RWPE1 (cell line): Measurements from ENCODE around the gene APBB2.
"Not testable (repeated sequence)": the region's sequence is repeated elsewhere in the genome, so short reads cannot be mapped to it uniquely, and the experiment has no call there.

Experiments
- CTCF ChIA-PET: fragments of 350-600 bp; sonication (Branson Sonifier 250); formaldehyde crosslinking; extraction: SDS; loops from one replicate; lab custom pipeline; 2021; lab: Yijun Ruan, JAX
- POLR2A ChIA-PET: fragments of 400-600 bp; formaldehyde crosslinking; extraction: SDS; loops from one replicate; lab custom pipeline; 2020; ENCODE audit warnings: antibody characterized with exemption; ENCODE audit not compliant: low non-redundant PET; lab: Yijun Ruan, JAX
- DNase-seq: peaks from one replicate; pipeline ENCODE4 v3.0.0; 2012; ENCODE audit warnings: low spot score
- H3K27ac ChIP-seq: fragments of 450-650 bp; 2 replicates; pipeline ENCODE4 v1.5.1; 2017
- TF ChIP-seq, protein P1 (sequence below): fragments of 450-650 bp; conservative IDR thresholded peaks from 2 replicates; pipeline ENCODE4 v1.5.1; 2017; ENCODE audit warnings: low read depth, mild to moderate bottlenecking

APBB2 gene

GRCh38 chr4:40828661-40829060 is 385.7 kb downstream of the APBB2 start:
- H3K27ac ChIP-seq: no peak overlapping the region
- TF ChIP-seq, protein P1, sequence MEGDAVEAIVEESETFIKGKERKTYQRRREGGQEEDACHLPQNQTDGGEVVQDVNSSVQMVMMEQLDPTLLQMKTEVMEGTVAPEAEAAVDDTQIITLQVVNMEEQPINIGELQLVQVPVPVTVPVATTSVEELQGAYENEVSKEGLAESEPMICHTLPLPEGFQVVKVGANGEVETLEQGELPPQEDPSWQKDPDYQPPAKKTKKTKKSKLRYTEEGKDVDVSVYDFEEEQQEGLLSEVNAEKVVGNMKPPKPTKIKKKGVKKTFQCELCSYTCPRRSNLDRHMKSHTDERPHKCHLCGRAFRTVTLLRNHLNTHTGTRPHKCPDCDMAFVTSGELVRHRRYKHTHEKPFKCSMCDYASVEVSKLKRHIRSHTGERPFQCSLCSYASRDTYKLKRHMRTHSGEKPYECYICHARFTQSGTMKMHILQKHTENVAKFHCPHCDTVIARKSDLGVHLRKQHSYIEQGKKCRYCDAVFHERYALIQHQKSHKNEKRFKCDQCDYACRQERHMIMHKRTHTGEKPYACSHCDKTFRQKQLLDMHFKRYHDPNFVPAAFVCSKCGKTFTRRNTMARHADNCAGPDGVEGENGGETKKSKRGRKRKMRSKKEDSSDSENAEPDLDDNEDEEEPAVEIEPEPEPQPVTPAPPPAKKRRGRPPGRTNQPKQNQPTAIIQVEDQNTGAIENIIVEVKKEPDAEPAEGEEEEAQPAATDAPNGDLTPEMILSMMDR: no peak
- POLR2A ChIA-PET: no interaction called here
- CTCF ChIA-PET: interaction anchor here (0.6 kb wide), 2 partner anchors 9 to 331 kb away, joined by 4 to 6 read pairs; no protein-coding TSS in a partner anchor
- DNase-seq: no peak

GRCh38 chr4:40827758-40828157 is 386.6 kb downstream of the APBB2 start:
- no peak overlapping the region for H3K27ac ChIP-seq
- ChIA-PET POLR2A (no interaction called here), CTCF (interaction anchor here (0.6 kb wide), 1 partner anchor 8 kb away, joined by 4 read pairs; no protein-coding TSS in a partner anchor)
- no peak for DNase-seq
- TF ChIP-seq, protein P1: no peak

- ChIA-PET CTCF (no interaction called here), POLR2A (no interaction called here)
- DNase-seq: no peak
- TF ChIP-seq, protein P1: no peak
- H3K27ac ChIP-seq: no peak overlapping the region
These were observed 387.5 kb downstream of the APBB2 start for GRCh38 chr4:40826821-40827220.

GRCh38 chr4:40825014-40825838 is 389.1 kb downstream of the APBB2 start:
- no peak overlapping the region for H3K27ac ChIP-seq
- no peak for DNase-seq
- ChIA-PET CTCF (interaction anchor here (0.5 kb wide), 1 partner anchor 888 kb away, joined by 3 read pairs; no protein-coding TSS in a partner anchor), POLR2A (no interaction called here)
- TF ChIP-seq, protein P1: no peak

DNA sequence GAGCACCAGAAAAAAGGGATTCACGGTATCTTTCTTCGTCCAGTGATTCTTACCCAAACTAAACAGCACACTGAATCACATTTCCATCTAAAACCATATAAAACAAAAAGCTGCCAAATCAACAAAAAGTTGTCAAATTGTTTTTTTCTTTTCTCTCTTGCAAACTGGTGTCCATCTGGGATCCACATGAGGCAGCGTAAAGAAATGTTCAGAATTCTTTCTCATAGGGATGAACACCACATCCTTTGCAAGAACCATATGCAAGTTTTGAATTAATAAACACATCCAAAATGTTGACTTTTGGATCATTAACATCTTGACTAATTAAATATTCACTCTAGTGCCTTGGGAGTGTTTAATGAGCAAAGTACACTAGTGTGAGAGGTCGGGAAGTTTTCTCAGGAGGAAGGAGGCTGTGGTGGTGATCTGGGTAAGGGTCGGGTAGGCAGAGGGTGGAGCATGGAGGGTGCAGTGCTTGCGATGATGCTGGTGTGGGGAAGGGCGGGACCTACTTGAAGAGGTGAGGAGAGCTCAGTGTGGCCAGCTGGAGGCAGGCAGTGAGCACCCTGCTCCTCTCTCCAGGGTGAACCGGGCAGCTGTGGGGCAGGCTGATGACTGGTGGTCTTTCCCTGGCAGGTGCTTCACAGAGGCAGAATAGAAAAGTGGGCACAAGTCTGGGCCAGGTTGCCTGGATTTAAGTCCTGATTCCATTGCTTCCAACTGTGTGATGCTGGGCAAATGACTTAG is 391.7 kb downstream of the APBB2 start:
- CTCF ChIA-PET: interaction anchor here (0.6 kb wide), 1 partner anchor 645 kb away, joined by 4 read pairs; no protein-coding TSS in a partner anchor

DNA sequence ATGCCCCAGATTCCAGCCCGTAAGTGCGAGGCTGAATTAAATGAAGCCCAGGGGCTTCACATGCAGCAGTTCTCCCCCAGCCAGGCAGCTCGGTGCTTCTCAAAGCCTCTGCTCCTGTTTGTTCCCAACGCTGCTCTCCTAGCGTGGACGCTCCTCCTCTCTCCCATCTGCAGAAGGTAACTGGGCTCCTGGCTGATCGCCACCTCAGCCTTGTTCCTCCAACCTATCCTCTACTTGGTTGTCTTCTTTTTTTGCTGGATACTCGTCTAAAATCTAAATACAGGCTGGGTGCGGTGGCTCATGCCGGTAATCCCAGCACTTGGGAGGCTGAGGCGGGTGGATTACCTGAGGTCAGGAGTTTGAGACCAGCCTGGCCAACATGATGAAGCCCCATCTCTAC is 394.2 kb downstream of the APBB2 start:
- H3K27ac ChIP-seq: no peak overlapping the region
- CTCF ChIA-PET: interaction anchor here (0.6 to 1.0 kb wide), 3 partner anchors 8 to 867 kb away, joined by 3 to 5 read pairs (median 4); no protein-coding TSS in a partner anchor
- TF ChIP-seq, protein P1: no peak
- no peak for DNase-seq
- POLR2A ChIA-PET: no interaction called here

More for the DNA sequence above, 391.7 kb downstream of the APBB2 start:
- TF ChIP-seq, protein P1: no peak
- POLR2A ChIA-PET: no interaction called here
- no peak for DNase-seq
- no peak overlapping the region for H3K27ac ChIP-seq

- DNase-seq, H3K27ac ChIP-seq, POLR2A ChIA-PET, CTCF ChIA-PET: not testable (repeated sequence)
These were observed 397.2 kb downstream of the APBB2 start for GRCh38 chr4:40817157-40817556.
